Neural cell (in vitro differentiated cells): Measurements from ENCODE around the gene RTL1. TPM values are rescaled to one million over a fixed set of nuclear protein-coding genes. Genes with fewer than 3 reads are reported as not detected.

Experiments used
- H2AFZ ChIP-seq: fragments of 200-600, 300-800 bp; sonication (generic), shearing (Covaris generic); 2 replicates; pipeline ENCODE4 v1.6.0; 2014; ENCODE audit warnings: low read depth, mild to moderate bottlenecking, antibody characterized with exemption, low read length, moderate library complexity
- H3F3A ChIP-seq: fragments of 200-600 bp; shearing (Covaris generic); 2 replicates; pipeline ENCODE4 v1.6.1; 2016; ENCODE audit warnings: mild to moderate bottlenecking, moderate library complexity, mixed read lengths, antibody characterized with exemption, low read length; ENCODE audit not compliant: insufficient read depth, poor library complexity, severe bottlenecking
- H3K27ac ChIP-seq: fragments of 200-600, 300-800 bp; sonication (generic), shearing (Covaris generic); 2 replicates; pipeline ENCODE4 v1.5.1; 2014; ENCODE audit warnings: mild to moderate bottlenecking, low read length, moderate library complexity
- H3K27me3 ChIP-seq: fragments of 300-800, 200-600 bp; sonication (generic), shearing (Covaris generic); 2 replicates; pipeline ENCODE4 v1.6.0; 2014; ENCODE audit warnings: mild to moderate bottlenecking, low read depth, low read length, moderate library complexity; ENCODE audit not compliant: insufficient read depth
- H3K36me3 ChIP-seq: fragments of 300-800, 200-600 bp; sonication (generic), shearing (Covaris generic); 2 replicates; pipeline ENCODE4 v1.5.1; 2014; ENCODE audit warnings: mild to moderate bottlenecking, antibody characterized with exemption, low read length, moderate library complexity; ENCODE audit not compliant: insufficient read depth
- H3K4me2 ChIP-seq: fragments of 300-800, 200-600 bp; sonication (generic), shearing (Covaris generic); 2 replicates; pipeline ENCODE4 v1.6.0; 2014; ENCODE audit warnings: mild to moderate bottlenecking, low read length
- H3K4me3 ChIP-seq: fragments of 300-800, 200-600 bp; sonication (generic), shearing (Covaris generic); 2 replicates; pipeline ENCODE4 v1.5.1; 2014; ENCODE audit warnings: mild to moderate bottlenecking, low read length, moderate library complexity
- H3K79me2 ChIP-seq: fragments of 200-600 bp; shearing (Covaris generic); replicated peaks from 2 replicates; pipeline ENCODE4 v1.6.0; 2014; ENCODE audit warnings: mild to moderate bottlenecking, low read length, moderate library complexity; ENCODE audit not compliant: insufficient read depth
- H3K9ac ChIP-seq: fragments of 300-800, 200-600 bp; sonication (generic), shearing (Covaris generic); 2 replicates; pipeline ENCODE4 v1.6.1; 2016; ENCODE audit warnings: mild to moderate bottlenecking, low read length, mixed read lengths
- H3K9me2 ChIP-seq: fragments of 200-600 bp; shearing (Covaris generic); 2 replicates; pipeline ENCODE4 v1.6.1; 2016; ENCODE audit warnings: mild to moderate bottlenecking, low read length, mixed read lengths; ENCODE audit not compliant: insufficient read depth
- H3K9me3 ChIP-seq: fragments of 200-600, 300-800 bp; sonication (generic), shearing (Covaris generic); 2 replicates; pipeline ENCODE4 v1.6.1; 2016; ENCODE audit warnings: mild to moderate bottlenecking, mixed run types, low read length, moderate library complexity, mixed read lengths
- H4K20me1 ChIP-seq: fragments of 200-600 bp; shearing (Covaris generic); 2 replicates; pipeline ENCODE4 v1.6.1; 2016; ENCODE audit warnings: mild to moderate bottlenecking, mixed run types; ENCODE audit not compliant: insufficient read depth
- CTCF ChIP-seq: fragments of 450-650 bp; IDR thresholded peaks from 2 replicates; pipeline ENCODE4 v1.5.1; 2014; ENCODE audit warnings: antibody characterized with exemption, mild to moderate bottlenecking, moderate library complexity; ENCODE audit not compliant: poor library complexity, severe bottlenecking
- EP300 ChIP-seq: fragments of 450-650 bp; conservative IDR thresholded peaks from 2 replicates; pipeline ENCODE4 v1.6.1; 2014; ENCODE audit warnings: antibody characterized with exemption, mild to moderate bottlenecking, moderate library complexity; ENCODE audit not compliant: poor library complexity, severe bottlenecking
- EZH2 ChIP-seq: fragments of 200-600, 300-800 bp; shearing (Covaris generic), sonication (generic); IDR thresholded peaks from 2 replicates; pipeline ENCODE4 v1.6.1; 2014; ENCODE audit warnings: antibody characterized with exemption, low read length, borderline replicate concordance, mild to moderate bottlenecking; ENCODE audit not compliant: insufficient read depth, poor library complexity, severe bottlenecking
- MXI1 ChIP-seq: fragments of 450-650 bp; conservative IDR thresholded peaks from 2 replicates; pipeline ENCODE4 v1.6.1; 2014; ENCODE audit warnings: antibody characterized with exemption, mild to moderate bottlenecking; ENCODE audit not compliant: poor library complexity, severe bottlenecking
- POLR2AphosphoS5 ChIP-seq: IDR thresholded peaks from 2 replicates; pipeline ENCODE4 v1.6.1; 2012
- RAD21 ChIP-seq: fragments of 450-650 bp; conservative IDR thresholded peaks from 2 replicates; pipeline ENCODE4 v1.6.1; 2014; ENCODE audit warnings: antibody characterized with exemption, mild to moderate bottlenecking, moderate library complexity
- REST ChIP-seq: IDR thresholded peaks from 2 replicates; pipeline ENCODE4 v1.6.1; 2012; ENCODE audit warnings: borderline replicate concordance
- SMC3 ChIP-seq: fragments of 450-650 bp; conservative IDR thresholded peaks from 2 replicates; pipeline ENCODE4 v1.6.1; 2014; ENCODE audit warnings: antibody characterized with exemption, mild to moderate bottlenecking, moderate library complexity; ENCODE audit not compliant: poor library complexity
- TAF1 ChIP-seq: IDR thresholded peaks from 2 replicates; pipeline ENCODE4 v1.6.1; 2012; ENCODE audit warnings: low read depth
- polyA plus RNA-seq: library from polyadenylated mRNA; depleted of rRNA; stranded (reverse); fragments of >200 nt; gene quantifications from 2 replicates; pipeline ENCODE4 v1.2.3, GENCODE V29; 2014

Gene RTL1
- polyA plus RNA-seq, 1 donor from 2014 or later, result not detected

GRCh38 chr14:100875126-100875525, 28.4 kb downstream of the RTL1 start:
- no peaks in the 10 kb centered on the region for H4K20me1 ChIP-seq
- no peaks in the 10 kb centered on the region for H3K79me2 ChIP-seq
- H3K36me3 ChIP-seq, result no peaks in the 10 kb centered on the region
- H3K27me3 ChIP-seq, result no peaks in the 10 kb centered on the region
- H3K4me2 ChIP-seq, result no peak overlapping the region
- TF ChIP-seq REST (no peak), EZH2 (no peak), RAD21 (no peak), POLR2AphosphoS5 (no peak), SMC3 (no peak), CTCF (no peak), EP300 (no peak), MXI1 (no peak), TAF1 (no peak)
- no peak overlapping the region for H3K9ac ChIP-seq
- no peak overlapping the region for H3K27ac ChIP-seq
- H3F3A ChIP-seq, result no peaks in the 10 kb centered on the region
- H3K4me3 ChIP-seq, result no peak overlapping the region
- H3K9me3 ChIP-seq, result no peaks in the 10 kb centered on the region
- no peak overlapping the region for H2AFZ ChIP-seq
- H3K9me2 ChIP-seq, result no peaks in the 10 kb centered on the region

- TF ChIP-seq RAD21 (no peak), TAF1 (no peak), SMC3 (no peak), POLR2AphosphoS5 (no peak), EP300 (no peak), MXI1 (no peak), REST (no peak), EZH2 (no peak), CTCF (no peak)
- Histone ChIP-seq H3K9ac (no peak overlapping the region), H3K9me2 (no peaks in the 10 kb centered on the region), H3K27me3 (no peaks in the 10 kb centered on the region), H3K4me2 (no peak overlapping the region), H3K36me3 (no peaks in the 10 kb centered on the region), H2AFZ (no peak overlapping the region), H3K27ac (no peak overlapping the region), H3K79me2 (no peaks in the 10 kb centered on the region), H3F3A (no peaks in the 10 kb centered on the region), H4K20me1 (no peaks in the 10 kb centered on the region), H3K9me3 (no peaks in the 10 kb centered on the region), H3K4me3 (no peak overlapping the region)
Observed at GRCh38 chr14:100874411-100875091, 29.0 kb downstream of the RTL1 start.
